Endodermal cell (in vitro differentiated cells): ENCODE results near the gene MRGPRX3. TPM values are rescaled to one million over a fixed set of nuclear protein-coding genes. Genes with fewer than 3 reads are reported as not detected.

Experiments used
- DNase-seq: peaks from one replicate; pipeline ENCODE4 v3.0.0-alpha.2; 2017
- H3K27ac ChIP-seq: 2 replicates; pipeline ENCODE4 v1.5.1; 2013; ENCODE audit warnings: mild to moderate bottlenecking, low read depth, low read length, moderate library complexity
- H3K27me3 ChIP-seq: 2 replicates; pipeline ENCODE4 v1.6.1; 2013; ENCODE audit warnings: mild to moderate bottlenecking, low read length, moderate library complexity; ENCODE audit not compliant: insufficient read depth, control insufficient read depth, poor library complexity, severe bottlenecking
- H3K36me3 ChIP-seq: 2 replicates; pipeline ENCODE4 v1.7.0; 2013; ENCODE audit warnings: mild to moderate bottlenecking, low read length, moderate library complexity; ENCODE audit not compliant: control insufficient read depth, insufficient read depth
- H3K4me1 ChIP-seq: one replicate; pipeline ENCODE4 v1.7.0; 2013; ENCODE audit warnings: low read length; ENCODE audit not compliant: control insufficient read depth, insufficient read depth
- H3K4me3 ChIP-seq: 2 replicates; pipeline ENCODE4 v1.5.1; 2013; ENCODE audit warnings: mild to moderate bottlenecking, low read length, moderate library complexity
- H3K9ac ChIP-seq: 2 replicates; pipeline ENCODE4 v1.6.1; 2013; ENCODE audit warnings: mild to moderate bottlenecking, low read length, moderate library complexity; ENCODE audit not compliant: poor library complexity, severe bottlenecking; ENCODE audit errors: extremely low read depth
- H3K9me3 ChIP-seq: 2 replicates; pipeline ENCODE4 v1.6.1; 2013; ENCODE audit warnings: mild to moderate bottlenecking, low read length, moderate library complexity; ENCODE audit not compliant: control insufficient read depth
- H3K27ac Mint-ChIP-seq: 2 replicates; pipeline ENCODE4 v1.8.0; 2020; ENCODE audit warnings: mixed read lengths
- H3K27me3 Mint-ChIP-seq: 2 replicates; pipeline ENCODE4 v1.8.0; 2021; ENCODE audit warnings: mild to moderate bottlenecking, mixed read lengths; ENCODE audit not compliant: insufficient read depth
- H3K36me3 Mint-ChIP-seq: 2 replicates; pipeline ENCODE4 v1.8.0; 2020; ENCODE audit warnings: low read depth, mixed read lengths
- H3K4me1 Mint-ChIP-seq: 2 replicates; pipeline ENCODE4 v1.8.0; 2020; ENCODE audit warnings: mixed read lengths
- H3K4me3 Mint-ChIP-seq: 2 replicates; pipeline ENCODE4 v1.8.0; 2020; ENCODE audit warnings: mild to moderate bottlenecking, moderate library complexity, mixed read lengths
- H3K9me3 Mint-ChIP-seq: 2 replicates; pipeline ENCODE4 v1.8.0; 2020; ENCODE audit warnings: mild to moderate bottlenecking, mixed read lengths
- CTCF ChIP-seq: fragments of 200-600 bp; sonication (generic); conservative IDR thresholded peaks from 2 replicates; pipeline ENCODE4 v1.5.0; 2021; ENCODE audit warnings: antibody characterized with exemption, mild to moderate bottlenecking
- WGBS, 2 experiments: methylation state at CpG; one replicate each; pipeline versions ENCODE4 v1.1.5 to v1.1.7; 2013; ENCODE audit warnings: missing lambda C conversion rate in 2 of 2, mixed read lengths in 1 of 2; ENCODE audit not compliant: insufficient coverage in 1 of 2, insufficient read length in 1 of 2; 5-methylcytosine and 5-hydroxymethylcytosine counted together
- total RNA-seq, 2 donors: library from RNA; stranded (reverse); fragmentation: NEBNext Ultra II Directional in 1 of 2; extraction: Animal tissue kit (Norgen Biotek cat#: 25700) in 1 of 2; gene quantifications; 2 replicates in 1 of 2; 3 replicates in 1 of 2; pipeline ENCODE4 v1.2.1, GENCODE V29; 2021

The MRGPRX3 gene
- total RNA-seq, 2 donors from 2014 or later, result not detected

- no peaks in the 10 kb centered on the region for H3K27me3 Mint-ChIP-seq
- no peak overlapping the region for H3K27ac Mint-ChIP-seq
- 96 to 100% methylated on average over 2 of the region's 2 CpGs for WGBS, 2 experiments
- H3K36me3 Mint-ChIP-seq, result peaks cover 56% of the 10 kb centered on the region
- no peak overlapping the region for H3K4me3 Mint-ChIP-seq
- Histone ChIP-seq H3K9me3 (no peaks in the 10 kb centered on the region), H3K4me3 (no peak overlapping the region), H3K27me3 (no peaks in the 10 kb centered on the region), H3K36me3 (peaks cover 70% of the 10 kb centered on the region), H3K27ac (no peak overlapping the region), H3K4me1 (no peaks in the 10 kb centered on the region), H3K9ac (no peak overlapping the region)
- DNase-seq, result no peak
- no peaks in the 10 kb centered on the region for H3K4me1 Mint-ChIP-seq
- TF ChIP-seq CTCF, result no peak
- H3K9me3 Mint-ChIP-seq, result no peaks in the 10 kb centered on the region
These were observed 40.6 kb upstream of the MRGPRX3 start for GRCh38 chr11:18091731-18092130.

GRCh38 chr11:18093959-18094358 is 38.4 kb upstream of the MRGPRX3 start:
- H3K4me1 Mint-ChIP-seq, result no peaks in the 10 kb centered on the region
- H3K27ac ChIP-seq, result no peak overlapping the region
- peaks cover 57% of the 10 kb centered on the region for H3K36me3 ChIP-seq
- H3K36me3 Mint-ChIP-seq, result peaks cover 49% of the 10 kb centered on the region
- no peak overlapping the region for H3K27ac Mint-ChIP-seq
- H3K9me3 ChIP-seq, result no peaks in the 10 kb centered on the region
- no peaks in the 10 kb centered on the region for H3K27me3 ChIP-seq
- no peak overlapping the region for H3K4me3 Mint-ChIP-seq
- H3K4me3 ChIP-seq, result no peak overlapping the region
- no peak for DNase-seq
- TF ChIP-seq CTCF, result no peak
- H3K4me1 ChIP-seq, result no peaks in the 10 kb centered on the region
- H3K9ac ChIP-seq, result no peak overlapping the region
- H3K27me3 Mint-ChIP-seq, result no peaks in the 10 kb centered on the region
- no peaks in the 10 kb centered on the region for H3K9me3 Mint-ChIP-seq

- Histone ChIP-seq H3K9me3 (no peaks in the 10 kb centered on the region), H3K36me3 (peaks cover 52% of the 10 kb centered on the region), H3K9ac (no peak overlapping the region), H3K4me3 (no peak overlapping the region), H3K27ac (no peak overlapping the region), H3K27me3 (no peaks in the 10 kb centered on the region), H3K4me1 (no peaks in the 10 kb centered on the region)
- no peak overlapping the region for H3K4me3 Mint-ChIP-seq
- H3K27ac Mint-ChIP-seq, result no peak overlapping the region
- WGBS, 2 experiments, result 76 to 100% methylated on average over 3 to 6 of the region's 6 CpGs
- H3K27me3 Mint-ChIP-seq, result peaks cover under 1% of the 10 kb centered on the region
- TF ChIP-seq CTCF, result peak; percentile 16
- no peaks in the 10 kb centered on the region for H3K9me3 Mint-ChIP-seq
- peaks cover 45% of the 10 kb centered on the region for H3K36me3 Mint-ChIP-seq
- H3K4me1 Mint-ChIP-seq, result peaks cover 8% of the 10 kb centered on the region
- DNase-seq, result no peak
These were observed 31.3 kb upstream of the MRGPRX3 start for GRCh38 chr11:18100926-18101656.
